H1 (cell line): ENCODE data around the gene MESD. TPM values are rescaled to one million over a fixed set of nuclear protein-coding genes. Genes with fewer than 3 reads are reported as not detected.

Source experiments
- CTCF ChIA-PET: fragments of 300-600 bp; sonication (Branson Sonifier 250); formaldehyde crosslinking; loops from one replicate; lab custom pipeline; 2021; ENCODE audit not compliant: partially characterized antibody; lab: Charles Lee
- POLR2A ChIA-PET: fragments of 300-600 bp; sonication (Branson Sonifier 250); formaldehyde crosslinking; loops from one replicate; lab custom pipeline; 2021; ENCODE audit warnings: inconsistent platforms; ENCODE audit not compliant: partially characterized antibody; lab: Charles Lee
- DNase-seq, 2 experiments: peaks; one replicate each; pipeline versions ENCODE4 v3.0.0 to v3.0.0-alpha.2; 2010 to 2022; ENCODE audit warnings: low spot score in 2 of 2, low read depth in 1 of 2, mixed read lengths in 1 of 2
- FAIRE-seq: peaks from 2 replicates; lab custom pipeline; 2011; peaks lifted over from hg19 to GRCh38; lab: Jason Lieb, UNC
- H2AFZ ChIP-seq: 2 replicates; pipeline ENCODE4 v1.8.1; 2012; ENCODE audit warnings: low read length, inconsistent platforms
- H2AK5ac ChIP-seq: 2 replicates; pipeline ENCODE4 v1.6.1; 2013; ENCODE audit warnings: low read depth, low read length
- H2BK120ac ChIP-seq: replicated peaks from 2 replicates; pipeline ENCODE3; 2013; ENCODE audit warnings: low read depth, low read length, inconsistent platforms
- H2BK12ac ChIP-seq: 2 replicates; pipeline ENCODE4 v1.6.1; 2013; ENCODE audit warnings: low read depth, low read length
- H2BK15ac ChIP-seq: 2 replicates; pipeline ENCODE4 v1.6.1; 2013; ENCODE audit warnings: low read length
- H2BK20ac ChIP-seq: 2 replicates; pipeline ENCODE4 v1.6.1; 2013; ENCODE audit warnings: low read length
- H2BK5ac ChIP-seq: 2 replicates; pipeline ENCODE4 v1.6.1; 2013; ENCODE audit warnings: low read depth, low read length
- H3K14ac ChIP-seq: 2 replicates; pipeline ENCODE4 v1.6.1; 2013; ENCODE audit warnings: inconsistent platforms; ENCODE audit not compliant: insufficient read length
- H3K18ac ChIP-seq: 2 replicates; pipeline ENCODE4 v1.6.1; 2013; ENCODE audit warnings: low read length; ENCODE audit errors: extremely low read depth
- H3K23ac ChIP-seq: 2 replicates; pipeline ENCODE4 v1.6.1; 2013; ENCODE audit warnings: inconsistent platforms; ENCODE audit not compliant: insufficient read length
- H3K23me2 ChIP-seq: 2 replicates; pipeline ENCODE4 v1.6.1; 2013; ENCODE audit warnings: low read depth, low read length
- H3K27ac ChIP-seq: 2 replicates; pipeline ENCODE4 v1.6.1; 2011; ENCODE audit warnings: low read depth, low read length, inconsistent platforms
- H3K27me3 ChIP-seq, 4 experiments: replicated peaks in 1 of 4; 1 replicate in 1 of 4; 2 replicates in 3 of 4; pipeline versions ENCODE4 v1.6.1 to v1.8.1; 2011 to 2013; ENCODE audit warnings: low read length in 3 of 4, mild to moderate bottlenecking in 3 of 4, inconsistent platforms in 2 of 4, mixed read lengths in 2 of 4, moderate library complexity in 1 of 4; ENCODE audit not compliant: control insufficient read depth in 3 of 4, insufficient read depth in 3 of 4; ENCODE audit errors: extremely low read depth in 1 of 4
- H3K36me3 ChIP-seq, 4 experiments: 2 replicates each; pipeline versions ENCODE4 v1.6.1 to v1.8.1; 2011 to 2013; ENCODE audit warnings: mild to moderate bottlenecking in 4 of 4, low read length in 3 of 4, moderate library complexity in 2 of 4, control low read depth in 1 of 4, inconsistent platforms in 1 of 4; ENCODE audit not compliant: insufficient read depth in 4 of 4, control insufficient read depth in 2 of 4
- H3K4ac ChIP-seq: replicated peaks from 2 replicates; pipeline ENCODE3; 2013; ENCODE audit warnings: low read length, low read depth, mixed read lengths, inconsistent platforms; ENCODE audit not compliant: insufficient read length
- H3K4me1 ChIP-seq, 4 experiments: replicated peaks in 1 of 4; 1 replicate in 1 of 4; 2 replicates in 3 of 4; pipeline versions ENCODE4 v1.6.1 to v1.8.1; 2011 to 2013; ENCODE audit warnings: low read length in 3 of 4, inconsistent platforms in 2 of 4, mixed read lengths in 1 of 4; ENCODE audit not compliant: insufficient read depth in 4 of 4, control insufficient read depth in 3 of 4
- H3K4me2 ChIP-seq, 2 experiments: 2 replicates each; pipeline versions ENCODE4 v1.6.1 to v1.8.1; 2011 to 2013; ENCODE audit warnings: low read depth in 2 of 2, low read length in 2 of 2, control low read depth in 1 of 2, inconsistent platforms in 1 of 2, mild to moderate bottlenecking in 1 of 2; ENCODE audit not compliant: insufficient read depth in 1 of 2
- H3K4me3 ChIP-seq, 4 experiments: fragments of 200-600, 300-600 bp in 1 of 4; sonication (generic), shearing (Covaris generic), sonication (Bioruptor Twin) in 1 of 4; 2 replicates each; pipeline versions ENCODE4 v1.5.1 to v1.8.1; 2011 to 2016; ENCODE audit warnings: low read length in 4 of 4, low read depth in 3 of 4, control low read depth in 2 of 4, inconsistent platforms in 2 of 4, mild to moderate bottlenecking in 2 of 4, mixed read lengths in 1 of 4, moderate library complexity in 1 of 4; ENCODE audit not compliant: insufficient read depth in 2 of 4; ENCODE audit errors: extremely low read depth in 1 of 4
- H3K56ac ChIP-seq: replicated peaks from 2 replicates; pipeline ENCODE3; 2013; ENCODE audit warnings: low read depth, mild to moderate bottlenecking, mixed read lengths, low read length, inconsistent platforms; ENCODE audit not compliant: insufficient read length
- H3K79me1 ChIP-seq: 2 replicates; pipeline ENCODE4 v1.6.1; 2013; ENCODE audit warnings: low read depth, low read length, control low read depth
- H3K79me2 ChIP-seq, 2 experiments: 2 replicates each; pipeline versions ENCODE4 v1.6.1 to v1.8.1; 2012 to 2013; ENCODE audit warnings: low read length in 2 of 2, mild to moderate bottlenecking in 2 of 2, inconsistent platforms in 1 of 2; ENCODE audit not compliant: insufficient read depth in 2 of 2, control insufficient read depth in 1 of 2
- H3K9ac ChIP-seq, 4 experiments: replicated peaks in 1 of 4; 1 replicate in 1 of 4; 2 replicates in 3 of 4; pipeline versions ENCODE4 v1.6.1 to v1.8.1; 2011 to 2013; ENCODE audit warnings: low read depth in 3 of 4, low read length in 3 of 4, control low read depth in 2 of 4, mild to moderate bottlenecking in 2 of 4, moderate library complexity in 2 of 4, inconsistent platforms in 1 of 4; ENCODE audit errors: extremely low read depth in 1 of 4
- H3K9me3 ChIP-seq, 2 experiments: 2 replicates each; pipeline versions ENCODE4 v1.6.1 to v1.8.1; 2012 to 2013; ENCODE audit warnings: mild to moderate bottlenecking in 2 of 2, moderate library complexity in 2 of 2, control low read depth in 1 of 2, inconsistent platforms in 1 of 2, low read depth in 1 of 2, low read length in 1 of 2, mixed read lengths in 1 of 2; ENCODE audit not compliant: insufficient read depth in 2 of 2
- H4K20me1 ChIP-seq, 2 experiments: replicated peaks in 1 of 2; 2 replicates each; pipeline versions ENCODE3 to v1.8.1; 2011 to 2013; ENCODE audit warnings: inconsistent platforms in 2 of 2, low read length in 2 of 2, mild to moderate bottlenecking in 1 of 2; ENCODE audit not compliant: insufficient read depth in 2 of 2, control insufficient read depth in 1 of 2
- H4K5ac ChIP-seq: 2 replicates; pipeline ENCODE4 v1.6.1; 2013; ENCODE audit warnings: low read length, low read depth, mixed read lengths, inconsistent platforms; ENCODE audit not compliant: insufficient read length
- H4K8ac ChIP-seq: 2 replicates; pipeline ENCODE4 v1.8.0; 2013; ENCODE audit warnings: mild to moderate bottlenecking, moderate library complexity, low read length, inconsistent platforms; ENCODE audit not compliant: insufficient read depth; ENCODE audit errors: extremely low read depth
- H4K91ac ChIP-seq: replicated peaks from 2 replicates; pipeline ENCODE3; 2013; ENCODE audit warnings: low read length, mixed read lengths, inconsistent platforms; ENCODE audit not compliant: insufficient read length
- CEBPB ChIP-seq: IDR thresholded peaks from 2 replicates; pipeline ENCODE4 v1.6.1; 2012; ENCODE audit warnings: low read depth, low read length
- FOSL1 ChIP-seq: IDR thresholded peaks from 2 replicates; pipeline ENCODE4 v1.6.1; 2011; ENCODE audit warnings: mild to moderate bottlenecking, low read depth, low read length, moderate library complexity; ENCODE audit not compliant: insufficient read depth
- HDAC2 ChIP-seq, 2 experiments: fragments of 300-600 bp in 1 of 2; sonication (generic) in 1 of 2; IDR thresholded peaks; 2 replicates each; pipeline ENCODE4 v1.6.1; 2011 to 2012; ENCODE audit warnings: low read depth in 2 of 2, low read length in 2 of 2, mild to moderate bottlenecking in 2 of 2, moderate library complexity in 2 of 2, borderline replicate concordance in 1 of 2, inconsistent platforms in 1 of 2
- NRF1 ChIP-seq: IDR thresholded peaks from 2 replicates; pipeline ENCODE4 v1.6.1; 2011; ENCODE audit warnings: mild to moderate bottlenecking, low read depth, low read length, improper control_type of control experiment
- SAP30 ChIP-seq: fragments of 300-600 bp; sonication (generic); IDR thresholded peaks from 2 replicates; pipeline ENCODE4 v1.7.1; 2012; ENCODE audit warnings: low read length, moderate library complexity, mild to moderate bottlenecking, inconsistent platforms; ENCODE audit not compliant: insufficient read depth, insufficient replicate concordance
- SIX5 ChIP-seq: IDR thresholded peaks from 2 replicates; pipeline ENCODE4 v1.6.1; 2011; ENCODE audit warnings: mild to moderate bottlenecking, low read depth, low read length
- SP4 ChIP-seq: IDR thresholded peaks from 2 replicates; pipeline ENCODE4 v1.6.1; 2012; ENCODE audit warnings: low read length, inconsistent platforms
- TAF7 ChIP-seq: optimal IDR thresholded peaks from 2 replicates; pipeline ENCODE3; 2011; ENCODE audit warnings: low read depth, mild to moderate bottlenecking, inconsistent platforms, low read length, moderate library complexity, borderline replicate concordance
- WGBS, 2 experiments: shearing (Covaris generic) in 1 of 2; methylation state at CpG; one replicate each; pipeline versions ENCODE4 v1.1.6 to v1.1.7; 2013 to 2015; ENCODE audit warnings: low lambda C conversion rate in 2 of 2, mixed read lengths in 2 of 2, inconsistent platforms in 1 of 2, low coverage in 1 of 2, missing lambda C conversion rate in 1 of 2; ENCODE audit not compliant: insufficient replicate concordance in 2 of 2, insufficient coverage in 1 of 2, insufficient read length in 1 of 2; ENCODE audit errors: extremely low coverage in 1 of 2, missing lambda C conversion rate in 1 of 2; 5-methylcytosine and 5-hydroxymethylcytosine counted together
- polyA plus RNA-seq, 7 experiments: library from polyadenylated mRNA; depleted of rRNA in 3 of 7; stranded (reverse) in 5 of 7; unstranded in 2 of 7; fragments of >200 nt in 5 of 7; fragments of 200-250 nt in 2 of 7; gene quantifications; 1 replicate in 5 of 7; 2 replicates in 1 of 7; 4 replicates in 1 of 7; pipeline versions ENCODE4 v1.2.1 to v1.2.3, GENCODE V29; 2011 to 2013; ENCODE audit warnings: missing spikeins in 2 of 7, mixed read lengths in 2 of 7
- total RNA-seq: library from RNA; stranded (reverse); fragmentation: NEBNext Ultra II Directional; extraction: Animal tissue kit (Norgen Biotek cat#: 25700); gene quantifications from 2 replicates; pipeline ENCODE4 v1.2.1, GENCODE V29; 2021
- TF ChIP-seq, protein P1 (sequence below): IDR thresholded peaks from 2 replicates; pipeline ENCODE4 v1.6.1; 2012; ENCODE audit warnings: inconsistent platforms

MESD gene
- total and polyA plus RNA-seq, 2 of the 8 experiments (the other 6 are each of a cell fraction or from before 2014, with no cell fraction given): 11.0 to 28.3 TPM

DNA sequence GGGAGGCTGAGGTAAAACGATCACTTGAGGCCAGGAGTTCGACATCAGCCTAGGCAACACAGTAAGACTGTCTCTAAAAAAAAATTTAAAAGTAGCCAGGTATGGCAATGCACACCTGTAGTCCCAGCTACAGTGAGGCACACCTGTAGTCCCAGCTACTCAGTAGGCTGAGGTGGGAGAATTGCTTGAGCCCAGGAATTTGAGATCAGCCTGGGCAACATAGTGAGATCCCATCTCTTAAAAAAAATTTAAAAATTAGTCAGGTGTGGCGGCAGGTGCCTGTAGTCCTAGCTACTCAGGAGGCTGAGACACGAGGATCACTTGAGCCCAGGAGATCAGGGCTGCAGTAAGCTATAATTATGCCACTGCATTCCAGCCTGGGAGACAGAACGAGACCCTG, 6.8 kb downstream of the MESD start:
- CTCF ChIA-PET: interaction anchor here (0.8 to 1.4 kb wide), 4 partner anchors 8 to 207 kb away, joined by 3 to 4 read pairs (median 3); no protein-coding TSS in a partner anchor
- Histone ChIP-seq H3K56ac (no peak overlapping the region), H4K20me1 (peaks cover 6 to 12% of the 10 kb centered on the region in 2 experiments), H2BK20ac (no peak overlapping the region), H3K9me3 (no peaks in the 10 kb centered on the region), H3K4me3 (no peak overlapping the region), H4K8ac (no peak overlapping the region), H3K79me2 (peaks cover 13 to 52% of the 10 kb centered on the region in 2 experiments), H2BK12ac (no peak overlapping the region), H3K4ac (no peak overlapping the region), H3K4me1 (peaks cover 0 to 6% (median 0%) of the 10 kb centered on the region in 4 experiments; a peak in 2 of 7 replicates), H2AK5ac (no peak overlapping the region), H4K5ac (no peak overlapping the region), H2AFZ (no peak overlapping the region), H3K14ac (no peak overlapping the region), H3K36me3 (peaks cover 0 to 28% (median 10%) of the 10 kb centered on the region in 4 experiments; a peak in 6 of 8 replicates), H3K23ac (no peak overlapping the region), H3K9ac (no peak overlapping the region), H2BK5ac (no peak overlapping the region), H2BK120ac (no peak overlapping the region), H3K79me1 (peaks cover 7% of the 10 kb centered on the region), H3K27ac (no peak overlapping the region), H4K91ac (no peak overlapping the region), H3K4me2 (no peak overlapping the region), H3K23me2 (no peaks in the 10 kb centered on the region), H2BK15ac (no peak overlapping the region), H3K18ac (no peak overlapping the region), H3K27me3 (no peaks in the 10 kb centered on the region)
- WGBS, 2 experiments: 85% methylated on average over 4 of the region's 5 CpGs; no CpG with 5 or more reads in 1 of the 2 experiments
- DNase-seq (no peak), FAIRE-seq (no peak)
- POLR2A ChIA-PET: interaction anchor here (1.0 kb wide), 1 partner anchor 148 kb away, joined by 3 read pairs; no protein-coding TSS in a partner anchor
- TF ChIP-seq, protein P1, sequence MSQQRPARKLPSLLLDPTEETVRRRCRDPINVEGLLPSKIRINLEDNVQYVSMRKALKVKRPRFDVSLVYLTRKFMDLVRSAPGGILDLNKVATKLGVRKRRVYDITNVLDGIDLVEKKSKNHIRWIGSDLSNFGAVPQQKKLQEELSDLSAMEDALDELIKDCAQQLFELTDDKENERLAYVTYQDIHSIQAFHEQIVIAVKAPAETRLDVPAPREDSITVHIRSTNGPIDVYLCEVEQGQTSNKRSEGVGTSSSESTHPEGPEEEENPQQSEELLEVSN: no peak
- no peak for TF ChIP-seq SIX5
- no peak for TF ChIP-seq TAF7
- TF ChIP-seq HDAC2 (IDR thresholded peaks at IDR 0.05; ENCODE audit: borderline replicate concordance in 1 of 2, low read depth in 2 of 2, low read length in 2 of 2): no peak
- no peak for TF ChIP-seq NRF1
- no peak for TF ChIP-seq SAP30
- no peak for TF ChIP-seq CEBPB
- TF ChIP-seq SP4: no peak
- TF ChIP-seq FOSL1: no peak
